ENCODE data around the gene HSPA12B. TPM values are rescaled to one million over a fixed set of nuclear protein-coding genes. Genes with fewer than 3 reads are reported as not detected.

Gene HSPA12B
- total and polyA plus RNA-seq, 9 of the 15 experiments (the other 6 are each of a cell fraction or from before 2014, with no cell fraction given) = 0.03 to 0.07 TPM; not detected in 7

DNA sequence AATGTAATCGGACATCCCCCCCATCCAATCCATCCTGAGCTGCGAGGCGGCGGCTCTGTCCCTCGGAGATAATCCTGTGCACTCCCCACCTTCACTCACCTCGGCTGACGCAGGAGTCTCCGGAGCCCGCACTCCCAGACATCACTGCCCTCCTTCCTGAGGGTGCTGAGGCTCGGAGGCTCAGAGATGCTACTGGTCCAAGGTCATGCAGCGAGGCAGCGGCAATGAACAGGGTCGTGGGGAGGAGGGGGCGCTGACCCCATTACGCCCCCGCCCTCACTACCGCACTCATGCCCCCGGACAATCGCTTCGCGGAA is 34.6 kb downstream of the HSPA12B start (continued):
- TF ChIP-seq ZBTB40 (IDR thresholded peaks at IDR 0.05) (no peak), ZBTB40 (CRISPR knock-in tag; IDR thresholded peaks at IDR 0.05) (no peak), RCOR1 (IDR thresholded peaks at IDR 0.05; ENCODE audit: borderline replicate concordance in 1 of 2, low read depth in 2 of 2, low read length in 2 of 2) (peak in 1 of 2 experiments; percentile 51; a peak in 1 of 4 replicates), RB1 (IDR thresholded peaks at IDR 0.05; ENCODE audit: low read depth) (no peak), KAT2B (IDR thresholded peaks at IDR 0.05; ENCODE audit: low read depth, low read length) (no peak), CTBP1 (IDR thresholded peaks at IDR 0.05; ENCODE audit: borderline replicate concordance) (peak; percentile 47; the same call in 1 of the 2 replicates), HNRNPL (IDR thresholded peaks at IDR 0.05; ENCODE audit: low read depth, low read length) (no peak), MAFG (tag; conservative IDR thresholded peaks at IDR 0.05) (no peak), DACH1 (IDR thresholded peaks at IDR 0.05; ENCODE audit: partially characterized antibody) (no peak), KLF10 (CRISPR knock-in tag; IDR thresholded peaks at IDR 0.05) (no peak), ZNF174 (CRISPR knock-in tag; IDR thresholded peaks at IDR 0.05) (no peak), ZNF431 (CRISPR knock-in tag; IDR thresholded peaks at IDR 0.05) (no peak), ZNF347 (CRISPR knock-in tag; IDR thresholded peaks at IDR 0.05; ENCODE audit: low read depth) (no peak)
- TF ChIP-seq, protein P1, sequence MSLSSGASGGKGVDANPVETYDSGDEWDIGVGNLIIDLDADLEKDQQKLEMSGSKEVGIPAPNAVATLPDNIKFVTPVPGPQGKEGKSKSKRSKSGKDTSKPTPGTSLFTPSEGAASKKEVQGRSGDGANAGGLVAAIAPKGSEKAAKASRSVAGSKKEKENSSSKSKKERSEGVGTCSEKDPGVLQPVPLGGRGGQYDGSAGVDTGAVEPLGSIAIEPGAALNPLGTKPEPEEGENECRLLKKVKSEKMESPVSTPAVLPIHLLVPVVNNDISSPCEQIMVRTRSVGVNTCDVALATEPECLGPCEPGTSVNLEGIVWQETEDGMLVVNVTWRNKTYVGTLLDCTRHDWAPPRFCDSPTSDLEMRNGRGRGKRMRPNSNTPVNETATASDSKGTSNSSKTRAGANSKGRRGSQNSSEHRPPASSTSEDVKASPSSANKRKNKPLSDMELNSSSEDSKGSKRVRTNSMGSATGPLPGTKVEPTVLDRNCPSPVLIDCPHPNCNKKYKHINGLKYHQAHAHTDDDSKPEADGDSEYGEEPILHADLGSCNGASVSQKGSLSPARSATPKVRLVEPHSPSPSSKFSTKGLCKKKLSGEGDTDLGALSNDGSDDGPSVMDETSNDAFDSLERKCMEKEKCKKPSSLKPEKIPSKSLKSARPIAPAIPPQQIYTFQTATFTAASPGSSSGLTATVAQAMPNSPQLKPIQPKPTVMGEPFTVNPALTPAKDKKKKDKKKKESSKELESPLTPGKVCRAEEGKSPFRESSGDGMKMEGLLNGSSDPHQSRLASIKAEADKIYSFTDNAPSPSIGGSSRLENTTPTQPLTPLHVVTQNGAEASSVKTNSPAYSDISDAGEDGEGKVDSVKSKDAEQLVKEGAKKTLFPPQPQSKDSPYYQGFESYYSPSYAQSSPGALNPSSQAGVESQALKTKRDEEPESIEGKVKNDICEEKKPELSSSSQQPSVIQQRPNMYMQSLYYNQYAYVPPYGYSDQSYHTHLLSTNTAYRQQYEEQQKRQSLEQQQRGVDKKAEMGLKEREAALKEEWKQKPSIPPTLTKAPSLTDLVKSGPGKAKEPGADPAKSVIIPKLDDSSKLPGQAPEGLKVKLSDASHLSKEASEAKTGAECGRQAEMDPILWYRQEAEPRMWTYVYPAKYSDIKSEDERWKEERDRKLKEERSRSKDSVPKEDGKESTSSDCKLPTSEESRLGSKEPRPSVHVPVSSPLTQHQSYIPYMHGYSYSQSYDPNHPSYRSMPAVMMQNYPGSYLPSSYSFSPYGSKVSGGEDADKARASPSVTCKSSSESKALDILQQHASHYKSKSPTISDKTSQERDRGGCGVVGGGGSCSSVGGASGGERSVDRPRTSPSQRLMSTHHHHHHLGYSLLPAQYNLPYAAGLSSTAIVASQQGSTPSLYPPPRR (CRISPR knock-in tag; IDR thresholded peaks at IDR 0.05; ENCODE audit: borderline replicate concordance) = no peak
- TF ChIP-seq, protein P2, sequence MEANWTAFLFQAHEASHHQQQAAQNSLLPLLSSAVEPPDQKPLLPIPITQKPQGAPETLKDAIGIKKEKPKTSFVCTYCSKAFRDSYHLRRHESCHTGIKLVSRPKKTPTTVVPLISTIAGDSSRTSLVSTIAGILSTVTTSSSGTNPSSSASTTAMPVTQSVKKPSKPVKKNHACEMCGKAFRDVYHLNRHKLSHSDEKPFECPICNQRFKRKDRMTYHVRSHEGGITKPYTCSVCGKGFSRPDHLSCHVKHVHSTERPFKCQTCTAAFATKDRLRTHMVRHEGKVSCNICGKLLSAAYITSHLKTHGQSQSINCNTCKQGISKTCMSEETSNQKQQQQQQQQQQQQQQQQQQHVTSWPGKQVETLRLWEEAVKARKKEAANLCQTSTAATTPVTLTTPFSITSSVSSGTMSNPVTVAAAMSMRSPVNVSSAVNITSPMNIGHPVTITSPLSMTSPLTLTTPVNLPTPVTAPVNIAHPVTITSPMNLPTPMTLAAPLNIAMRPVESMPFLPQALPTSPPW (CRISPR knock-in tag; IDR thresholded peaks at IDR 0.05) = peak; percentile 10

Data from K562 (cell line).